ENCODE data around the gene MARCHF6. TPM values are rescaled to one million over a fixed set of nuclear protein-coding genes. Genes with fewer than 3 reads are reported as not detected.

The MARCHF6 gene
- total and polyA plus RNA-seq, 3 donors from 2014 or later = 120 to 153 (median 136) TPM

DNA sequence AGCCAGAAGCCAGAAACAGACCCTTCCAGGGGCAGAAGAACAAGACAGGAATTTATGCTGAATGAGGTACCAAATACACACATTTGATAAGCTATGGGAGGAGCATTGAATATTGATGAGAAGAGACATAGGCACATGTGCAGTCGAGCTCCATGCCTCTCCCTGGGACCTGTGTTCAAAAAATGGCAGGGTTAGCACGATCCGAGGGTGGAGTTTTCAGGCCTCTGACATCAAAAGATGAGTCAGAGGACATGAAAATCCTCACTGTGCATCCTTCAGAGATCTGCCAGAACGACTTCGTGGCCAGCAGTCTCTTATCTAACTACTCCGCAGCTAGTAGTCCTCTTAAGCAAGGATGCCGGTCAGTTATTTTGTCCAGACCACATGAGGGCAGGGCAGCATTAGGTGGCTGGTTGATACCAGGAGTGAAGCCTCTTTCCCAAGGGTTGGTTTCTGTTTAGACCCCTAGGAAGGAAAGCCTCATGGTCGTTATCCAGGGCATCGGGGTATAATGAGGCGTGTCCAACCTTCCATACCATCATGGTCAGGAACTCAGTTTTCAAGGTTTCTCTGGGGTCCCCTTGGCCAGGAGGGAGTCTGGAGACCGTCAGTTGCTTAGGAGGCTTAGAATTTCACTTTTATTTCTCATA, 34.2 kb upstream of the MARCHF6 start:
- TF ChIP-seq POLR2A (IDR thresholded peaks at IDR 0.05) = no peak
- TF ChIP-seq, protein P1, sequence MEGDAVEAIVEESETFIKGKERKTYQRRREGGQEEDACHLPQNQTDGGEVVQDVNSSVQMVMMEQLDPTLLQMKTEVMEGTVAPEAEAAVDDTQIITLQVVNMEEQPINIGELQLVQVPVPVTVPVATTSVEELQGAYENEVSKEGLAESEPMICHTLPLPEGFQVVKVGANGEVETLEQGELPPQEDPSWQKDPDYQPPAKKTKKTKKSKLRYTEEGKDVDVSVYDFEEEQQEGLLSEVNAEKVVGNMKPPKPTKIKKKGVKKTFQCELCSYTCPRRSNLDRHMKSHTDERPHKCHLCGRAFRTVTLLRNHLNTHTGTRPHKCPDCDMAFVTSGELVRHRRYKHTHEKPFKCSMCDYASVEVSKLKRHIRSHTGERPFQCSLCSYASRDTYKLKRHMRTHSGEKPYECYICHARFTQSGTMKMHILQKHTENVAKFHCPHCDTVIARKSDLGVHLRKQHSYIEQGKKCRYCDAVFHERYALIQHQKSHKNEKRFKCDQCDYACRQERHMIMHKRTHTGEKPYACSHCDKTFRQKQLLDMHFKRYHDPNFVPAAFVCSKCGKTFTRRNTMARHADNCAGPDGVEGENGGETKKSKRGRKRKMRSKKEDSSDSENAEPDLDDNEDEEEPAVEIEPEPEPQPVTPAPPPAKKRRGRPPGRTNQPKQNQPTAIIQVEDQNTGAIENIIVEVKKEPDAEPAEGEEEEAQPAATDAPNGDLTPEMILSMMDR (IDR thresholded peaks at IDR 0.05) = no peak
- no peaks in the 10 kb centered on the region for H3K9me3 ChIP-seq
- no peak for DNase-seq
- H3K36me3 ChIP-seq (ENCODE audit: low read depth, missing control alignments) = no peaks in the 10 kb centered on the region
- no peak overlapping the region for H3K27ac ChIP-seq
- H3K4me3 ChIP-seq = no peak overlapping the region
- intact Hi-C loops (cut with DNase I; ENCODE audit: low total_unique reads) = no loop called here
- WGBS, 2 donors = 67 to 69% methylated on average over 11 of the region's 11 CpGs
- H3K4me1 ChIP-seq = no peaks in the 10 kb centered on the region
- no peaks in the 10 kb centered on the region for H3K27me3 ChIP-seq

DNA sequence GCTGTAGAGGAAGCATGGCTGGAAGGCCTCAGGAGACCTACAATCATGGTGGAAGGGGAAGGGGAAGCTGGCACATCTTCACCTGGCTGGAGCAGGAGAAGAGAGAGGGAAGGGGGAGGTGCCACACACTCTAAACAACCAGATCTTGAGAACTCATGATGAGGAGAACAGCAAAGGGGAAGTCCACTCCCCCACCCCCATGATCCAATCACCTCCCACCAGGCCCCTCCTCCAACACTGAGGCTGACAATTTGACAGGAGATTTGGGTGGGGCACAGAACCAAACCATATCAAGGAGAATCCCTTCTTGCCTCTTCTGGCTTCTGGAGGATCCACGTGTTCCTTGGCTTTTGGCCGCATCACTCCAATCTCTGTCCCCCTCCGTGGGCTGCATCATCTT, 32.7 kb upstream of the MARCHF6 start:
- no peak overlapping the region for H3K4me3 ChIP-seq
- intact Hi-C loops (cut with DNase I; ENCODE audit: low total_unique reads) = no loop called here
- whole genome bisulfite sequencing, 2 donors = 60 to 71% methylated on average over 3 of the region's 3 CpGs
- DNase-seq = no peak
- no peak overlapping the region for H3K27ac ChIP-seq
- no peaks in the 10 kb centered on the region for H3K4me1 ChIP-seq
- H3K9me3 ChIP-seq = no peaks in the 10 kb centered on the region
- H3K27me3 ChIP-seq = no peaks in the 10 kb centered on the region
- no peaks in the 10 kb centered on the region for H3K36me3 ChIP-seq (ENCODE audit: low read depth, missing control alignments)
- TF ChIP-seq, protein P1 (IDR thresholded peaks at IDR 0.05) = no peak
- no peak for TF ChIP-seq POLR2A (IDR thresholded peaks at IDR 0.05)

DNA sequence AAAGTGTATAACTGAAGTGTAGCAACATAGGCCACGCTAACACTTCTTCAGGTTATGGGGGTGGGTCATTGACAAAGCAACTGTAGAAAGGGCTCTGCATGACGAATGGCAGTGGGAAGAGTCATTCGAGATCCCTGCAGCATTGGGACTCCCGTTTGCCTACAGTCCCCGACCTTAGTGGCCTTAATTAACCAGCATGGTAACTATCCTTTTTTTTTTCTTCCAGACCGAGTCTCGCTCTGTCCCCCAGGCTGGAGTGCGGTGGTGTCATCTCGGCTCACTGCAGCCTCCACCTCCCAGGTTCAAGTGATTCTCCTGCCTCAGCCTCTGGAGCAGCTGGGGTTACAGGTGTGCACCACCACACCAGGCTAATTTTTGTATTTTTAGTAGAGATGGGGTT, 31.6 kb upstream of the MARCHF6 start:
- H3K9me3 ChIP-seq = no peaks in the 10 kb centered on the region
- 80 to 86% methylated on average over 9 of the region's 9 CpGs for WGBS, 2 donors
- H3K27me3 ChIP-seq = no peaks in the 10 kb centered on the region
- no peaks in the 10 kb centered on the region for H3K36me3 ChIP-seq (ENCODE audit: low read depth, missing control alignments)
- intact Hi-C loops (cut with DNase I; ENCODE audit: low total_unique reads) = no loop called here
- TF ChIP-seq, protein P1 (IDR thresholded peaks at IDR 0.05) = no peak
- no peak for TF ChIP-seq POLR2A (IDR thresholded peaks at IDR 0.05)
- no peak for DNase-seq
- no peak overlapping the region for H3K4me3 ChIP-seq
- no peak overlapping the region for H3K27ac ChIP-seq
- H3K4me1 ChIP-seq = no peaks in the 10 kb centered on the region

DNA sequence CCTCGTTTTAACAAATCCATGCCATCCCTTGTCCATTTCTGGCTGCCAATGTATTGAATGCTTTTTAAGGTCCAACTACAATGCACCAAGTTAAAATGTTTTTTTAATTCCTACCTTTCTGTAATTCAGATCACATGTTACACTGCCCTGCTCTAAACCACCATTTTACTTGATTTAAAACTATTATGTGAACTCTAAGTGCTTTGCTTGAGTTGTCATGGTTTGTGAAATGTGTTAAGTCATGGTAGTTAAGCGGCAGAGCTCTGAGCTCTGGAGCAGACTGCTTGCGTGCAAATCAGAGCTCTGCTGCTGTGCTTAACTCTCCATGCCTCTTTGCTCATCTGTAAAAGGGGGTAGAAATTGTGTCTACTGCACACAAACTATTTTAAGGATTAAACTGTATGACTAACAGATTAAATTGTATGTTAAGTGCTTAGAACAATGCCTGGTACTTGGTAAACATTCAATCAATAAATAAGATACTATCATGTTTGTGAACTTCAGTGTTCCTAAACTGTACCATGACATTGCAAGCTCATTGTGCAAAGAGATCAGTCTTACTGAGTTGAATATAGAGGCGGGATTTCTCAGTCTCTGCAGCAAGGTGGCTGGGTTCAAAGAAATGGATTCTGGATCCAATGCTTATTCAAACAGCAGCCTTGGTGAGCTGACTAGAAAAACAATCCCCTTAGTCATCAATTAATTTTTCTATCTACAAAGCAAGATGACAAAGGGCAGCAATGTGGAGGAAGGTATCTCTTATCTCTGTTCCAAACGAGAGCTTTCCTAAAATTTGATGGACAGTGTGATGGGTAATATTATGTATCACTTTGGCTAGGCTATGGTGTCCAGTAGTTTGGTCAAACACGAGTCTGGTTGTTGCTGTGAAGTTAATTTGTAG, 29.7 kb upstream of the MARCHF6 start:
- no peak overlapping the region for H3K4me3 ChIP-seq
- 85 to 87% methylated on average over 6 of the region's 6 CpGs for WGBS, 2 donors
- H3K36me3 ChIP-seq (ENCODE audit: low read depth, missing control alignments) = no peaks in the 10 kb centered on the region
- DNase-seq = peak; percentile 3
- intact Hi-C loops (cut with DNase I; ENCODE audit: low total_unique reads) = no loop called here
- H3K27me3 ChIP-seq = no peaks in the 10 kb centered on the region
- no peaks in the 10 kb centered on the region for H3K9me3 ChIP-seq
- H3K27ac ChIP-seq = no peak overlapping the region
- H3K4me1 ChIP-seq = no peaks in the 10 kb centered on the region
- TF ChIP-seq POLR2A (IDR thresholded peaks at IDR 0.05) = no peak
- TF ChIP-seq, protein P1 (IDR thresholded peaks at IDR 0.05) = no peak
